CD4-positive, alpha-beta T cell treated with Interleukin-17A for 1 hour (primary cell): Measurements from ENCODE around the gene GMPPA.
A peak's percentile ranks its signal among the peaks of the same experiment; 100 is the strongest.

Experiments
- DNase-seq: peaks from one replicate; pipeline ENCODE4 v3.0.0-alpha.2; 2020

The GMPPA gene

DNA sequence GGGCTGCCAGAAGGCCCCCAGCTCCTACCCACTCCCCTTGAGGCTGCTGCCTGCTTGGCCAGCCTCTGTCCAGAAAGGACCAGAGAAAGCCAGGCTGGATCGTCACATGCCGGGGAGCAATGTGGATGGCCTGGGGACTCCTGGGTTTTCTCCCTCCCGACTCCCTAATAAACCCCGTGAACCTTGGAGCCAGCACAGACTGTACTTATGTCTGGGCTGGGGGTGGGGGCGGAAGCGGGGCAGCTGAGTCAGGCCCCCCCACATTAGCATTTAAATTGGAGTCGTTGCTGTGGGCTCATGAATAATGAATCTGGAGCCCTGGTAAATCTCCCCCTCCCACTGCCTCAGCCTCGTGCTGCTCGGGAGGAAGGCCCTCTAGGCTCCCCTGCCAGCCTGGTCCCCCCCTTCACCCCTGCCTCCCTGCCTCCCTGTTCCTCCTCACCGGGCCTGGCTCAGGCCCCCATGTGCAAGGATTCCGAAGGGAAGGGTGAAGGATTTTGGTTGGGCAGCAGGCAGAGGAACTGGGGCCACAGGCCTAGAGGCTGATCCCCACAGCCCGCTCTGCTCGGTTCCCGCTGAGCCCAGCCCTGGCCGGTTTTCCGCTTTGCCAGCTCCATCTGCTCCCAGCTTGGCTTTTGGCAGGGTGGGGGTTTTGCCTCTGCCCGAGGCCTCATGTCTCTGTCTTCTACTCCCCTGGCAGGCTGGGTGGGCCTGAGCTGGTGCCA is 8.3 kb downstream of the GMPPA start:
- no peak for DNase-seq

- no peak for DNase-seq
These were observed 9.1 kb downstream of the GMPPA start for GRCh38 chr2:219507581-219508443.

DNA sequence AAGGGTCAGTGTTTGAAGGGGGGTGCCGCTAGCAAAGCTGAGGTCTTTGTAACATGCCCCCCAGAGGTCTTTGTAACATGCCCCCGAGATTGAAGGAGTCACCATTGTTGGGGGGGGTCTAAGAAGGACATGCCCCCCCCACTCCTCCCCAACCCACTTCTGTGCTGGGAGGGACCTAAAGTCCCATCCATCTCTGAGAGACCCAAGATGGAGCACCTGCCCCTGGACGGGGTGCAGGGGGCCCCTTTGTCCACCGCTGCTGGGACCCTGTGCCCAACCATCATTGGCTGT is 9.7 kb downstream of the GMPPA start:
- DNase-seq: no peak

DNA sequence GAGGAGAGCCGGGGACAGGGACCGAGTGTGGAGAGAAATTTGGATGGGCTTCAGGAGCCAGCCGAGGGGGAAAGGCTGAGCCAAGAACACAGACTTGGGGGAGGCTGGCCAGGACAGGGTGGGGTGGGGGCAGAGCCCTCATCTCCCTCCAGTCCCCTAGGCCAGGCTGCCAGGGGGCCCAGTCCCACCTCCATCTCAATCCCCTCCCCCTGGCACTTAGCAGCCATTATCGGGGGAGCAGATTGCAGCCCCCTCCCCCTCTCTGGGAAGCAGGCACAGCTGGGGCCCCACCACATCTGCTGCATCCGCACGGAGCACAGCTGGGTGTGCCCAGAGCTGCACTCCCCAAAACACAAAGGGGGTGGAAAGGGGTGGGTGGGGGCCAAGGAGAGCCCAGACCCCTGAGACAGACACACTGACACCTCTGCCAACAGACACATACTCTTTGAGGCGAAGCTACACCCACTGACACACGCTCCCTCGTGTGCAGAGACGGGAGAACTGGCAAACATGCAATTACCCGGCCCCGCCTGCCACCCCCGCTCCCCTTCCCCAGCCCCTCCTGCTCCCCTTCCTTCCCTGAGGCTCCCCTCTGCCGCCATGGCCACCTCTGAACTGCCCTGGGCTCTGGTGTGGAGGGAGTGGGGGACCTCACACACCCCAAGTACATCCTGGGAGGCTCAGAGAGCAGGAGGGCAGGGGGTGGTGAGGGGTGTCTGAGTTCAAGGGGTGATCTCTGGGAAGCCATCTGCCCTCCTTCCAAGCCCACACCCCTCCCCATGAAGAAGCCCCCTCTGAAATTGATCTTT is 10.5 kb downstream of the GMPPA start:
- DNase-seq: no peak

DNA sequence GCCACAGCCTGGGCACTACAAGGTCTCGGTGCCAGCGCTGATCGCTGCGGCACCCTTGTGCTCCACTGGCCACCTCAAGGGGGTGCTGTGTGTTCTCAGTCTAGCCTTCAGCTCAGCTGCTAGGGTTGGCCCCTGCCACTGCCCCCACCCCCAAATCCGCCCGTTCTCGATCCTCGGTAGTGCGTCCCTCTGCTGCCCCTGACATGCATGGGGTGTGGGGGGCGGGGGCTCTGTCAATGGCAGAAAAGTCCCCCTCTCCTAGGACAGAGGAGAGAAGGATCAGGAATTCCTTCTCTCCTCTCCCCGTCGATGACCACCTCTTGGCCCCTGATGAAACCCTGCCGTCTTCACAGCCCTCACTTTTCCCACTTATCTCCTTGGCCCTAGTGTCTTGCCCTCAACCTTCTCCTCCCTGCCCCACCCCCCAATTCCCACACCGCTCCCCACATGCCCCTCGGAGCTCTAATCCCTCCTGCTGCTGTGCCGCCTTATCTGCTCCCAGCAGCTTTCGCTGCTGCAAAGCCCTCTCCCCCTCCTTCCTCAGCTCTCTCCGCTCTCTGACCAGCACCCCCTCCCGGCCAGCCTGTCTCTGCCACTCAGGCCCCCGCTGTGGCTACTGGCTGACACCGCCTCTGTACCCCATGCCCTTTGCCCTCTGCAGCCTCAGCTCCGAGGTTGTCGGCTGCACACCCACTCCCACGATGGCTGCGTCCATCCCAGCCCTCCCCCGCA is 11.3 kb downstream of the GMPPA start:
- peak; percentile 36 for DNase-seq

GRCh38 chr2:219510512-219511135 is 11.9 kb downstream of the GMPPA start:
- DNase-seq: no peak

DNA sequence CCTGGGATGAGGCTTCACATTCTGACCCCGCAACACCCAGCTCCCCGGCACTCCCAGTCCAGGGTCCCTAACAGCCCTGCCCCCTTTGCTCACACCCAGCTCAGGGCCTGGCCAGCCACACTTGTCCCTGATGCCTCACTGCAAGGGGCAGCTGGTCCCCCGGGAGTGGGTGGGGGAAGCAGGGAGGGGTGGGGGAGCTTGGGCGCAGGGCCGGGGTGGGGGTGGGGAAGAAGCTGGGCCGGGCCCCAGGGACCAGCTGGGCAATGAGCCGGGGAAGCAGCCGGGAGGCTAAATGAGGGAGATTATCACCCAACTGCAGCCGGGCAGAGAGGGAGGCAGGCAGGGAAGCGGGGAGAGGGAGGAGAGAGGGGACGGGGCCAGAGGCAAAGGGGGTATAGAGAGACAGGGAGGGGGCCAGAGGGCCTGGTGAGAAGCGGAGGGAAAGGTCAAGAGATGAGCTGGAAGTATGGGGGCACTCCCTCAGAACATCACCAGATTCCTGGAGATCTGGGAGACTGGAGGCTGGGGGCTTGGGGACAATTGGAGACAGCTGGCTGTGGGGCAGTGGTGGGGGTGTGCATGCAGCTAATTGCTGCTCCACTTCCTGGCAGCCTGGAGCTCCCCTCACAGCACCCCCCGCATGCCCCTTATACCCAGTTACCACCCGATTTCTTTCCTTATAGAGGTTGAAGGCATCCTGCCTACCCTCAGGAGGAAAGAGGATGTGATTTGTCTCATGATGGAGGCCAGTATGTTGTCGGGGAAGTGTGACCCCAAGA is 13.0 kb downstream of the GMPPA start:
- no peak for DNase-seq

- DNase-seq: no peak
These were observed 14.0 kb downstream of the GMPPA start for GRCh38 chr2:219512524-219513216.

DNA sequence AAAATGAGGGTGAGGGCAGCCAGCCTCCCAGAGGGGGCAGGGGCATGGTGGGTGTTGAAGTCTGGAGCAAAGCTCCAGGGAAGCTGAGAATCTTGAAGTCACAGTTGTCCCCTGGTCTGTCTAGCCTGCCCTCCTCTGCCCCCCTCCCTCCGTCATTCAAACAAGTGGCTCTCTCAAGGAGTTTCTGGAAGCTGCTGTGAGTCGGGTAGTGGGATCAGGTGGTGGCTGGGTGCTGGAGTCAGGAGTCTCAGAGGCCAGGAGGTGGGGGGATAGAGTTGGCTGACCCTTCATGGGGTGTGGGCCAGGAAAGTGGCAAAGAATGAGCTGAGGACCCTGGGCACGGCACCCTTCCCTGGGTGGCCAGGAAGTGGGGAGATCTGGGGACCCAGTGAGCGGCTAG is 15.1 kb downstream of the GMPPA start:
- no peak for DNase-seq

- no peak for DNase-seq
These were observed 15.6 kb downstream of the GMPPA start, which contains the start of gene ASIC4 for GRCh38 chr2:219514196-219514761. Gene ASIC4 (plus strand): TSS chr2:219514482. CDS start chr2:219514725, 243 bp downstream.

GRCh38 chr2:219514836-219515235 is 16.1 kb downstream of the GMPPA start:
- no peak for DNase-seq

GRCh38 chr2:219515874-219516629 is 17.4 kb downstream of the GMPPA start:
- DNase-seq: no peak

- DNase-seq: no peak
These were observed 18.2 kb downstream of the GMPPA start for GRCh38 chr2:219516888-219517287.

DNA sequence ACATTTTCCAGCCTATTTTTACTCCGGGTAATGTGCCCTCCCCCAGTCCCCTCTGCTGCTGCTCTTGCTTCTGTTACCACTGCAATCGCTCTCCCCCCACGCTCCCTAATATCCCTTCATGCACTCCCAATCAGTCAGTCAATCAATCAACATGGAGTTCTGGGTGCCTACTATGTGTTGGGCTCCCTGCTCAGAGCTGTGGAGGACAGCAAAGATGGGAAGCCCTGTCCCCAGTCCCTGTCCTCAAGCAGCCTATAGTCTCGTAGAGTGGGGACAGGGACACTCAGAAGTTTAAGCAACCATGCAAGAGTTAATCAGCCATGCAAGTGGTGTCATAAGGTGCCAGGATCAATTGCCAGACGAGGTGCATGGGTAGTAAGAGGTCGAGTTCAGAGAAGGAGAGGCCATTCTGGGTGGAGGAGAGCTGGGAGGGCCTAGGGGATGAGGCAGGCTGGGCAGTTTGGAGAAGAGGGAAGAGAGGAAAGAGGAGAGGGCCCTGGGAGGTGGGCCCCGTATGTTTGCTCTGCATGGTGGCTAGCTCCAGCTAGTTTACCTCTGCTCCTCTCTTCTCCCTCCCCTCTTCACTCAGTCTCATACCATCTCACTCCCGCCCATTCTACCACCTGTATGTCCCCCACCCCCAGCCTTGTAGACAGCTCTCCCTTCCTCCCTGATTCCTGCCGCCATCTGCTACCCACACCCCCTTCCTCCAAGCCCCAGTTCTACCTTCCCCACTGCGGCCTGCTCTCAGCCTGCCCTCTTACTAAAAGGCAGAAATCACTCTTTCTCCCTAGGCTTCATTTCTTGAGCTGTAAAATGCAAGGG is 19.5 kb downstream of the GMPPA start:
- no peak for DNase-seq

DNA sequence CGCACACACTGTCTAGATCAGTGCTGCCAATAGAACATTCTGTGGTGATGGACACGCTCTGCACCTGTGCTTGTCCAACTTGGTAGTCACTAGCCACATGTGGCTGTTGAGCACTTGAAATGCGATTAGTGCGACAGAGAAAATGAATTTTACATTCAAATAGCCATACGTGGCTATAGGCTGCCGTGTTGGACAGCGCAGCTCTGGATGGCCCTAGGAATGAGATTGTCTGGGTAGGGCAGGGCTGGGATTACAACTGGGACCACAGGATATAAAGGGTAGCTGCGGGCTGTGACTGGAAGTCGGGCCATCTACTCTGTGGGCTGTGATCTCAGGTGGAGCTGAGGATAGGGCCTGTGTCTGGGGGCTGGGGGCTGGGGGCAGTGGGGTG is 20.8 kb downstream of the GMPPA start:
- DNase-seq: no peak

GRCh38 chr2:219520079-219520478 is 21.4 kb downstream of the GMPPA start:
- no peak for DNase-seq

GRCh38 chr2:219521066-219521880 is 22.6 kb downstream of the GMPPA start:
- no peak for DNase-seq
